ENCODE results near the gene PIP4K2A. TPM values are rescaled to one million over a fixed set of nuclear protein-coding genes. Genes with fewer than 3 reads are reported as not detected.

Gene PIP4K2A
- total RNA-seq, 1 experiment from 2014 or later: 21.4 TPM

DNA sequence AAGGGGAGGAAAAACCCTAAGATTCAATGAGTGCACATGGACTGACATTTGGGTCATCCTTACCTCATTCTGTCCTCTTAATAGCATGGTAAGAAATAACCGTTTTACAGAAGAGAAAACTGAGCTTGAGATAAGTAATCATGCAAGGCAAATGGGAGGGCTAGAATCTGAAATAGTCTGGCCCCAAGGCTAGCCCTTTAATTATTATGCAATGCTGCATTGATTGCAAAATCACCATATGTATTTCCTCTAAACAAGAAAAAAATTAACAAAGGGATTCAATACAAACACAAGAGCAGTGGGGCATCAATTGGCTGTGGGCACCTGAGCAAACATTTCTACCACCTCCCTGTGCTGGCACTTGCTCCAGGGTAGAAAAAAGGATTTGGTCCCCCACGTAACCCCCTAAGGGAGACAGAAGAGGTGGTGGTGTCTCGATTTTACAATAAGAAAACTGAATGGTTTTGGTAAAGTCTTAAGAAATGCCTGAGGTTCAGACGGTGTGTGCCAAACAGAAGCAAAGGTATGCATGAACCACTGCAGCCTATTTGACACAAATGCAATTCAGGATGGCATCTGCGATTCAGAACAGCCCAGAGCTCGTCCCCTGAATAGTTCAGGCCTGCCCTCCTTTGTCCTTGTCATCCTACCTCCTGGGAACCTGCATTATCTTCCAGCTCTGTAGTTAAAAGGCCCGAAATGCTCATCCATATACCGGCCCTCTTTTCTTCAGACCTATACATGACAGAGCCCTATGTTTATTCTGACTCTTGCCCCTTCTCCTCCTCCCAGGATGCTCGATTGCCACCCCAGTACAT is 23.6 kb downstream of the PIP4K2A start:
- POLR2A ChIA-PET (ENCODE audit: unreplicated experiment): no interaction called here
- H3K9me3 ChIP-seq (ENCODE audit: insufficient read depth, low read depth): no peaks in the 10 kb centered on the region
- H3K4me2 ChIP-seq: peak overlapping the region; percentile 71
- H3K4me3 ChIP-seq: peak overlapping the region; percentile 39; the same call in 1 of the 2 replicates
- peak overlapping the region; percentile 57 for H3K27ac ChIP-seq
- intact Hi-C loops (cut with micrococcal nuclease; ENCODE audit: unreplicated experiment): no loop called here
- H3K27me3 ChIP-seq (ENCODE audit: insufficient read depth, low read depth): no peaks in the 10 kb centered on the region
- TF ChIP-seq, protein P1, sequence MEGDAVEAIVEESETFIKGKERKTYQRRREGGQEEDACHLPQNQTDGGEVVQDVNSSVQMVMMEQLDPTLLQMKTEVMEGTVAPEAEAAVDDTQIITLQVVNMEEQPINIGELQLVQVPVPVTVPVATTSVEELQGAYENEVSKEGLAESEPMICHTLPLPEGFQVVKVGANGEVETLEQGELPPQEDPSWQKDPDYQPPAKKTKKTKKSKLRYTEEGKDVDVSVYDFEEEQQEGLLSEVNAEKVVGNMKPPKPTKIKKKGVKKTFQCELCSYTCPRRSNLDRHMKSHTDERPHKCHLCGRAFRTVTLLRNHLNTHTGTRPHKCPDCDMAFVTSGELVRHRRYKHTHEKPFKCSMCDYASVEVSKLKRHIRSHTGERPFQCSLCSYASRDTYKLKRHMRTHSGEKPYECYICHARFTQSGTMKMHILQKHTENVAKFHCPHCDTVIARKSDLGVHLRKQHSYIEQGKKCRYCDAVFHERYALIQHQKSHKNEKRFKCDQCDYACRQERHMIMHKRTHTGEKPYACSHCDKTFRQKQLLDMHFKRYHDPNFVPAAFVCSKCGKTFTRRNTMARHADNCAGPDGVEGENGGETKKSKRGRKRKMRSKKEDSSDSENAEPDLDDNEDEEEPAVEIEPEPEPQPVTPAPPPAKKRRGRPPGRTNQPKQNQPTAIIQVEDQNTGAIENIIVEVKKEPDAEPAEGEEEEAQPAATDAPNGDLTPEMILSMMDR (conservative IDR thresholded peaks at IDR 0.05): no peak
- TF ChIP-seq EZH2 (IDR thresholded peaks at IDR 0.05; ENCODE audit: low read depth): no peak
- peak in 1 of 2 experiments; percentile 82 for DNase-seq
- H3K9me2 ChIP-seq (ENCODE audit: insufficient read depth): no peaks in the 10 kb centered on the region
- H4K20me1 ChIP-seq (ENCODE audit: insufficient read depth): no peaks in the 10 kb centered on the region
- no peaks in the 10 kb centered on the region for H3K36me3 ChIP-seq (ENCODE audit: low read depth)
- CTCF ChIA-PET: interaction anchor here (1.0 kb wide), 1 partner anchor 61 kb away, joined by 4 read pairs; no protein-coding TSS in a partner anchor
- peaks cover 38% of the 10 kb centered on the region for H3K79me2 ChIP-seq (ENCODE audit: low read depth)
- no peak overlapping the region for H2AFZ ChIP-seq
- no TSS peak for BruUV-seq (replicated peaks)
- H3K4me1 ChIP-seq (replicated peaks; ENCODE audit: insufficient read depth): peaks cover 38% of the 10 kb centered on the region
- peaks cover 14% of the 10 kb centered on the region; the same call in 1 of the 2 replicates for H3F3A ChIP-seq (ENCODE audit: insufficient read depth, low read depth)

DNA sequence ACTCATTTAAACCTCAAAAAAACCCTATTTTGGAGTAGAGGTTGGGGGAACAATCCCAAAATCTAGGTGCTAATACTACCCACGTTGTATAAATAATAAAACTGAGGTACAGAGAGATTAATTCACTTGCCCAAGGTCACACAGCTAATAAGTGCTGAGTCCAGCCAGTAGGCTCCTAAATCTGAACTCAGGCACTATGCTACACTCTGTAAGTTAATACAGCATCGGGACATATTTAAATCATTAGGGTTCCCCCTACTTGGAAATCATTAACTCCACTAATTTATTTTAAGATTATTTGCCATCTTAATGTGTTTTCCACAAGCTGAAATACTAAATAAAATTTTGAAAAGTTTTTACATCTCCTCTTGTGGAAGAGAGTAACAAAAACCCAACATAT is 24.2 kb downstream of the PIP4K2A start:
- Histone ChIP-seq H2AFZ (no peak overlapping the region), H3K4me2 (peak overlapping the region; percentile 71), H3K36me3 (ENCODE audit: low read depth) (no peaks in the 10 kb centered on the region), H3F3A (ENCODE audit: insufficient read depth, low read depth) (peaks cover 14% of the 10 kb centered on the region; the same call in 1 of the 2 replicates), H3K27ac (no peak overlapping the region), H3K79me2 (ENCODE audit: low read depth) (peaks cover 41% of the 10 kb centered on the region), H3K9me3 (ENCODE audit: insufficient read depth, low read depth) (no peaks in the 10 kb centered on the region), H3K9me2 (ENCODE audit: insufficient read depth) (no peaks in the 10 kb centered on the region), H3K4me1 (replicated peaks; ENCODE audit: insufficient read depth) (peaks cover 39% of the 10 kb centered on the region), H4K20me1 (ENCODE audit: insufficient read depth) (no peaks in the 10 kb centered on the region), H3K27me3 (ENCODE audit: insufficient read depth, low read depth) (no peaks in the 10 kb centered on the region), H3K4me3 (no peak overlapping the region; the same call in 1 of the 2 replicates)
- TF ChIP-seq, protein P1 (conservative IDR thresholded peaks at IDR 0.05): no peak
- TF ChIP-seq EZH2 (IDR thresholded peaks at IDR 0.05; ENCODE audit: low read depth): no peak
- ChIA-PET POLR2A (ENCODE audit: unreplicated experiment) (no interaction called here), CTCF (no interaction called here)
- intact Hi-C loops (cut with micrococcal nuclease; ENCODE audit: unreplicated experiment): no loop called here
- BruUV-seq (replicated peaks): no TSS peak
- DNase-seq: no peak

DNA sequence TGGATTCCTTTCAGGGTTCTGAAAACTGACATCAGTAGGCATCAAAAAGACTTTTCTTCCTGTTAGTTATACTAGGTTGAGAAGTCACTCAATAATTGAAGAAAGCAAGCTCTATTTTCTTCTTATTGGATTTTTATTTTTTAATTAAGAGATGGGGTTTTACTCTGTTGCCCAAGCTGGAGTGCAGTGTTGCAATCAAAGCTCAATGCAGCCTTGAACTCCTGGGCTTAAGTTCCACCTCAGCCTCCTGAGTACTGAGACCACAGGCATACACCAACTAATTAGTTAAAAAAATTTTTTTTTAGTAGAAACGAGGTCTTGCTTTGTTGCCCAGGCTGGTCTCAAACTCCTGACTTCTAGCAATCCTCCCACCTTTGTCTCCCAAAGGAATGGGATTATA is 28.0 kb downstream of the PIP4K2A start:
- ChIA-PET POLR2A (ENCODE audit: unreplicated experiment) (interaction anchor here (0.6 kb wide), 1 partner anchor 1161 kb away, joined by 6 read pairs; the partner anchor contains the start of gene SKIDA1), CTCF (interaction anchor here (0.6 kb wide), 1 partner anchor 303 kb away, joined by 5 read pairs; no protein-coding TSS in a partner anchor)
- Histone ChIP-seq H4K20me1 (ENCODE audit: insufficient read depth) (no peaks in the 10 kb centered on the region), H3K9me2 (ENCODE audit: insufficient read depth) (no peaks in the 10 kb centered on the region), H3K79me2 (ENCODE audit: low read depth) (peaks cover 27% of the 10 kb centered on the region), H3F3A (ENCODE audit: insufficient read depth, low read depth) (peaks cover 35% of the 10 kb centered on the region), H2AFZ (no peak overlapping the region), H3K4me1 (replicated peaks; ENCODE audit: insufficient read depth) (peaks cover 57% of the 10 kb centered on the region), H3K36me3 (ENCODE audit: low read depth) (no peaks in the 10 kb centered on the region), H3K27me3 (ENCODE audit: insufficient read depth, low read depth) (no peaks in the 10 kb centered on the region), H3K4me3 (no peak overlapping the region), H3K9me3 (ENCODE audit: insufficient read depth, low read depth) (no peaks in the 10 kb centered on the region), H3K27ac (no peak overlapping the region), H3K4me2 (no peak overlapping the region)
- no peak for TF ChIP-seq EZH2 (IDR thresholded peaks at IDR 0.05; ENCODE audit: low read depth)
- TF ChIP-seq, protein P1 (conservative IDR thresholded peaks at IDR 0.05): no peak
- BruUV-seq (replicated peaks): no TSS peak
- intact Hi-C loops (cut with micrococcal nuclease; ENCODE audit: unreplicated experiment): loop anchor here (10.0 kb wide), 1 partner anchor 138 kb away; no protein-coding TSS in a partner anchor
- DNase-seq: no peak
